ENCODE results near the gene NFIC.
A peak's percentile ranks its signal among the peaks of the same experiment; 100 is the strongest.

The NFIC gene

GRCh38 chr19:3510727-3511126 is 144.3 kb downstream of the NFIC start:
- Histone ChIP-seq H3K4me3 (ENCODE audit: low read depth, low read length) (no peak overlapping the region), H3K9me3 (ENCODE audit: severe bottlenecking) (no peaks in the 10 kb centered on the region), H3K27ac (no peak overlapping the region), H3K27me3 (ENCODE audit: insufficient read depth, low read depth, severe bottlenecking) (no peaks in the 10 kb centered on the region), H3K36me3 (peaks cover 46% of the 10 kb centered on the region)
- no peak for DNase-seq
- TF ChIP-seq, protein P1, sequence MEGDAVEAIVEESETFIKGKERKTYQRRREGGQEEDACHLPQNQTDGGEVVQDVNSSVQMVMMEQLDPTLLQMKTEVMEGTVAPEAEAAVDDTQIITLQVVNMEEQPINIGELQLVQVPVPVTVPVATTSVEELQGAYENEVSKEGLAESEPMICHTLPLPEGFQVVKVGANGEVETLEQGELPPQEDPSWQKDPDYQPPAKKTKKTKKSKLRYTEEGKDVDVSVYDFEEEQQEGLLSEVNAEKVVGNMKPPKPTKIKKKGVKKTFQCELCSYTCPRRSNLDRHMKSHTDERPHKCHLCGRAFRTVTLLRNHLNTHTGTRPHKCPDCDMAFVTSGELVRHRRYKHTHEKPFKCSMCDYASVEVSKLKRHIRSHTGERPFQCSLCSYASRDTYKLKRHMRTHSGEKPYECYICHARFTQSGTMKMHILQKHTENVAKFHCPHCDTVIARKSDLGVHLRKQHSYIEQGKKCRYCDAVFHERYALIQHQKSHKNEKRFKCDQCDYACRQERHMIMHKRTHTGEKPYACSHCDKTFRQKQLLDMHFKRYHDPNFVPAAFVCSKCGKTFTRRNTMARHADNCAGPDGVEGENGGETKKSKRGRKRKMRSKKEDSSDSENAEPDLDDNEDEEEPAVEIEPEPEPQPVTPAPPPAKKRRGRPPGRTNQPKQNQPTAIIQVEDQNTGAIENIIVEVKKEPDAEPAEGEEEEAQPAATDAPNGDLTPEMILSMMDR (IDR thresholded peaks at IDR 0.05; ENCODE audit: low read depth, low read length), result no peak

GRCh38 chr19:3511506-3512251 is 145.3 kb downstream of the NFIC start:
- DNase-seq, result no peak
- TF ChIP-seq, protein P1 (IDR thresholded peaks at IDR 0.05; ENCODE audit: low read depth, low read length), result no peak
- Histone ChIP-seq H3K4me3 (ENCODE audit: low read depth, low read length) (no peak overlapping the region), H3K27me3 (ENCODE audit: insufficient read depth, low read depth, severe bottlenecking) (no peaks in the 10 kb centered on the region), H3K9me3 (ENCODE audit: severe bottlenecking) (no peaks in the 10 kb centered on the region), H3K27ac (no peak overlapping the region), H3K36me3 (peaks cover 46% of the 10 kb centered on the region)

DNA sequence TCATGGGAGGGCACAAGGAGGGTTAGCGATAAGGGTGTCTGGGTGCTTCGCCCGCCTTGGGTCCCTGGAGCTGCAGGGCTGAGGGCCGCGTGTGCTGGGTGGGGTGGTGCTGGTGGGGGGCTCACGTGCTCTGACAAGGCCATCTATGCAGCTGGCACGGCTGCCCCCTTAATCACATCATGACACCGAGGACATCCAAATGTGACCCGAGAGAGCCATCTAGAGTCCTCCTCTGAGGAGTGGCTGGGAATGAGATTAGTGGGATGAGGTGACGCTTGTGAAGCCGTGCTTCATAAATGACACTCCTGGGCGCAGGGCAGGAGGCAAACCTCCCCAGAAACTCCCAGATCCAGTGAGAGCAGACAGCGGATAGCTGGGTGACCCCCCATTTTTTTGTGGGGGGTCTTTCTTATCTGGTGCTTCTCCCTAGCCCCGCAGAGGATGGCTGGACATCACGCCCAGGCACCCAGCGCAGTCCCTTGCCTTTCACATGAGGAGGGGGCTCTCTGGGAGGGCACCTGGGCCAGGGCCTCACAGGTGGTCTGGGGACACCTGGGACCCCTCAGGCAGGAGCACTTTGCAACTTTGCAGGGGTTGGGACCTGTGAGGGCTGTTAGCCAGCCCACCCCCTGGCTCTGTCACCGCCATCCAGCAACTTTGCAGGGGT is 146.3 kb downstream of the NFIC start:
- Histone ChIP-seq H3K9me3 (ENCODE audit: severe bottlenecking) (no peaks in the 10 kb centered on the region), H3K4me3 (ENCODE audit: low read depth, low read length) (no peak overlapping the region), H3K36me3 (peaks cover 43% of the 10 kb centered on the region), H3K27me3 (ENCODE audit: insufficient read depth, low read depth, severe bottlenecking) (no peaks in the 10 kb centered on the region), H3K27ac (no peak overlapping the region)
- no peak for DNase-seq
- TF ChIP-seq, protein P1 (IDR thresholded peaks at IDR 0.05; ENCODE audit: low read depth, low read length), result 0 out of 2 replicates have a peak, but pooled peaks have one; percentile 30

- Histone ChIP-seq H3K36me3 (peaks cover 38% of the 10 kb centered on the region), H3K27ac (no peak overlapping the region)
- TF ChIP-seq, protein P1 (IDR thresholded peaks at IDR 0.05; ENCODE audit: low read depth, low read length), result peak; percentile 29; the same call in 1 of the 2 replicates
Measured at GRCh38 chr19:3513229-3514140, 147.1 kb downstream of the NFIC start.

GRCh38 chr19:3514930-3515329 is 148.5 kb downstream of the NFIC start:
- peaks cover 28% of the 10 kb centered on the region for H3K36me3 ChIP-seq
- H3K4me3 ChIP-seq (ENCODE audit: low read depth, low read length), result no peak overlapping the region
- no peak for DNase-seq
- no peak overlapping the region for H3K27ac ChIP-seq
- no peaks in the 10 kb centered on the region for H3K9me3 ChIP-seq (ENCODE audit: severe bottlenecking)
- no peaks in the 10 kb centered on the region for H3K27me3 ChIP-seq (ENCODE audit: insufficient read depth, low read depth, severe bottlenecking)
- TF ChIP-seq, protein P1 (IDR thresholded peaks at IDR 0.05; ENCODE audit: low read depth, low read length), result no peak

More at GRCh38 chr19:3513229-3514140, 147.1 kb downstream of the NFIC start:
- no peak for DNase-seq
- H3K4me3 ChIP-seq (ENCODE audit: low read depth, low read length), result no peak overlapping the region
- no peaks in the 10 kb centered on the region for H3K27me3 ChIP-seq (ENCODE audit: insufficient read depth, low read depth, severe bottlenecking)
- no peaks in the 10 kb centered on the region for H3K9me3 ChIP-seq (ENCODE audit: severe bottlenecking)

Data from WERI-Rb-1 (cell line).